H1 (cell line): Measurements from ENCODE around the gene TGFB1. TPM values are rescaled to one million over a fixed set of nuclear protein-coding genes. Genes with fewer than 3 reads are reported as not detected.

Source experiments
- CTCF ChIA-PET: fragments of 300-600 bp; sonication (Branson Sonifier 250); formaldehyde crosslinking; loops from one replicate; lab custom pipeline; 2021; ENCODE audit not compliant: partially characterized antibody; lab: Charles Lee
- POLR2A ChIA-PET: fragments of 300-600 bp; sonication (Branson Sonifier 250); formaldehyde crosslinking; loops from one replicate; lab custom pipeline; 2021; ENCODE audit warnings: inconsistent platforms; ENCODE audit not compliant: partially characterized antibody; lab: Charles Lee
- DNase-seq, 2 experiments: peaks; one replicate each; pipeline versions ENCODE4 v3.0.0 to v3.0.0-alpha.2; 2010 to 2022; ENCODE audit warnings: low spot score in 2 of 2, low read depth in 1 of 2, mixed read lengths in 1 of 2
- FAIRE-seq: peaks from 2 replicates; lab custom pipeline; 2011; peaks lifted over from hg19 to GRCh38; lab: Jason Lieb, UNC
- H2AFZ ChIP-seq: 2 replicates; pipeline ENCODE4 v1.8.1; 2012; ENCODE audit warnings: low read length, inconsistent platforms
- H2AK5ac ChIP-seq: 2 replicates; pipeline ENCODE4 v1.6.1; 2013; ENCODE audit warnings: low read depth, low read length
- H2BK120ac ChIP-seq: replicated peaks from 2 replicates; pipeline ENCODE3; 2013; ENCODE audit warnings: low read depth, low read length, inconsistent platforms
- H2BK12ac ChIP-seq: 2 replicates; pipeline ENCODE4 v1.6.1; 2013; ENCODE audit warnings: low read depth, low read length
- H2BK15ac ChIP-seq: 2 replicates; pipeline ENCODE4 v1.6.1; 2013; ENCODE audit warnings: low read length
- H2BK20ac ChIP-seq: 2 replicates; pipeline ENCODE4 v1.6.1; 2013; ENCODE audit warnings: low read length
- H2BK5ac ChIP-seq: 2 replicates; pipeline ENCODE4 v1.6.1; 2013; ENCODE audit warnings: low read depth, low read length
- H3K14ac ChIP-seq: 2 replicates; pipeline ENCODE4 v1.6.1; 2013; ENCODE audit warnings: inconsistent platforms; ENCODE audit not compliant: insufficient read length
- H3K18ac ChIP-seq: 2 replicates; pipeline ENCODE4 v1.6.1; 2013; ENCODE audit warnings: low read length; ENCODE audit errors: extremely low read depth
- H3K23ac ChIP-seq: 2 replicates; pipeline ENCODE4 v1.6.1; 2013; ENCODE audit warnings: inconsistent platforms; ENCODE audit not compliant: insufficient read length
- H3K23me2 ChIP-seq: 2 replicates; pipeline ENCODE4 v1.6.1; 2013; ENCODE audit warnings: low read depth, low read length
- H3K27ac ChIP-seq: 2 replicates; pipeline ENCODE4 v1.6.1; 2011; ENCODE audit warnings: low read depth, low read length, inconsistent platforms
- H3K27me3 ChIP-seq, 4 experiments: replicated peaks in 1 of 4; 1 replicate in 1 of 4; 2 replicates in 3 of 4; pipeline versions ENCODE4 v1.6.1 to v1.8.1; 2011 to 2013; ENCODE audit warnings: low read length in 3 of 4, mild to moderate bottlenecking in 3 of 4, inconsistent platforms in 2 of 4, mixed read lengths in 2 of 4, moderate library complexity in 1 of 4; ENCODE audit not compliant: control insufficient read depth in 3 of 4, insufficient read depth in 3 of 4; ENCODE audit errors: extremely low read depth in 1 of 4
- H3K36me3 ChIP-seq, 4 experiments: 2 replicates each; pipeline versions ENCODE4 v1.6.1 to v1.8.1; 2011 to 2013; ENCODE audit warnings: mild to moderate bottlenecking in 4 of 4, low read length in 3 of 4, moderate library complexity in 2 of 4, control low read depth in 1 of 4, inconsistent platforms in 1 of 4; ENCODE audit not compliant: insufficient read depth in 4 of 4, control insufficient read depth in 2 of 4
- H3K4ac ChIP-seq: replicated peaks from 2 replicates; pipeline ENCODE3; 2013; ENCODE audit warnings: low read length, low read depth, mixed read lengths, inconsistent platforms; ENCODE audit not compliant: insufficient read length
- H3K4me1 ChIP-seq, 4 experiments: replicated peaks in 1 of 4; 1 replicate in 1 of 4; 2 replicates in 3 of 4; pipeline versions ENCODE4 v1.6.1 to v1.8.1; 2011 to 2013; ENCODE audit warnings: low read length in 3 of 4, inconsistent platforms in 2 of 4, mixed read lengths in 1 of 4; ENCODE audit not compliant: insufficient read depth in 4 of 4, control insufficient read depth in 3 of 4
- H3K4me2 ChIP-seq, 2 experiments: 2 replicates each; pipeline versions ENCODE4 v1.6.1 to v1.8.1; 2011 to 2013; ENCODE audit warnings: low read depth in 2 of 2, low read length in 2 of 2, control low read depth in 1 of 2, inconsistent platforms in 1 of 2, mild to moderate bottlenecking in 1 of 2; ENCODE audit not compliant: insufficient read depth in 1 of 2
- H3K4me3 ChIP-seq, 4 experiments: fragments of 200-600, 300-600 bp in 1 of 4; sonication (generic), shearing (Covaris generic), sonication (Bioruptor Twin) in 1 of 4; 2 replicates each; pipeline versions ENCODE4 v1.5.1 to v1.8.1; 2011 to 2016; ENCODE audit warnings: low read length in 4 of 4, low read depth in 3 of 4, control low read depth in 2 of 4, inconsistent platforms in 2 of 4, mild to moderate bottlenecking in 2 of 4, mixed read lengths in 1 of 4, moderate library complexity in 1 of 4; ENCODE audit not compliant: insufficient read depth in 2 of 4; ENCODE audit errors: extremely low read depth in 1 of 4
- H3K56ac ChIP-seq: replicated peaks from 2 replicates; pipeline ENCODE3; 2013; ENCODE audit warnings: low read depth, mild to moderate bottlenecking, mixed read lengths, low read length, inconsistent platforms; ENCODE audit not compliant: insufficient read length
- H3K79me1 ChIP-seq: 2 replicates; pipeline ENCODE4 v1.6.1; 2013; ENCODE audit warnings: low read depth, low read length, control low read depth
- H3K79me2 ChIP-seq, 2 experiments: 2 replicates each; pipeline versions ENCODE4 v1.6.1 to v1.8.1; 2012 to 2013; ENCODE audit warnings: low read length in 2 of 2, mild to moderate bottlenecking in 2 of 2, inconsistent platforms in 1 of 2; ENCODE audit not compliant: insufficient read depth in 2 of 2, control insufficient read depth in 1 of 2
- H3K9ac ChIP-seq, 4 experiments: replicated peaks in 1 of 4; 1 replicate in 1 of 4; 2 replicates in 3 of 4; pipeline versions ENCODE4 v1.6.1 to v1.8.1; 2011 to 2013; ENCODE audit warnings: low read depth in 3 of 4, low read length in 3 of 4, control low read depth in 2 of 4, mild to moderate bottlenecking in 2 of 4, moderate library complexity in 2 of 4, inconsistent platforms in 1 of 4; ENCODE audit errors: extremely low read depth in 1 of 4
- H3K9me3 ChIP-seq, 2 experiments: 2 replicates each; pipeline versions ENCODE4 v1.6.1 to v1.8.1; 2012 to 2013; ENCODE audit warnings: mild to moderate bottlenecking in 2 of 2, moderate library complexity in 2 of 2, control low read depth in 1 of 2, inconsistent platforms in 1 of 2, low read depth in 1 of 2, low read length in 1 of 2, mixed read lengths in 1 of 2; ENCODE audit not compliant: insufficient read depth in 2 of 2
- H4K20me1 ChIP-seq, 2 experiments: replicated peaks in 1 of 2; 2 replicates each; pipeline versions ENCODE3 to v1.8.1; 2011 to 2013; ENCODE audit warnings: inconsistent platforms in 2 of 2, low read length in 2 of 2, mild to moderate bottlenecking in 1 of 2; ENCODE audit not compliant: insufficient read depth in 2 of 2, control insufficient read depth in 1 of 2
- H4K5ac ChIP-seq: 2 replicates; pipeline ENCODE4 v1.6.1; 2013; ENCODE audit warnings: low read length, low read depth, mixed read lengths, inconsistent platforms; ENCODE audit not compliant: insufficient read length
- H4K8ac ChIP-seq: 2 replicates; pipeline ENCODE4 v1.8.0; 2013; ENCODE audit warnings: mild to moderate bottlenecking, moderate library complexity, low read length, inconsistent platforms; ENCODE audit not compliant: insufficient read depth; ENCODE audit errors: extremely low read depth
- H4K91ac ChIP-seq: replicated peaks from 2 replicates; pipeline ENCODE3; 2013; ENCODE audit warnings: low read length, mixed read lengths, inconsistent platforms; ENCODE audit not compliant: insufficient read length
- ATF3 ChIP-seq: IDR thresholded peaks from 2 replicates; pipeline ENCODE4 v1.6.1; 2011; ENCODE audit warnings: low read depth, mild to moderate bottlenecking, low read length; ENCODE audit not compliant: insufficient read depth
- BRCA1 ChIP-seq: IDR thresholded peaks from 2 replicates; pipeline ENCODE4 v1.6.1; 2012; ENCODE audit warnings: low read depth, low read length, improper control_type of control experiment
- CBX5 ChIP-seq: fragments of 300-800, 300-1000 bp; sonication (generic); IDR thresholded peaks from 2 replicates; pipeline ENCODE4 v1.7.1; 2016; ENCODE audit warnings: antibody characterized with exemption, low read length, low read depth
- CTCF ChIP-seq, 3 experiments: IDR thresholded peaks; 1 replicate in 2 of 3; 2 replicates in 1 of 3; pipeline versions ENCODE4 v1.5.1 to v1.6.1; 2011; ENCODE audit warnings: low read length in 3 of 3, mild to moderate bottlenecking in 3 of 3, inconsistent platforms in 2 of 3, low read depth in 1 of 3, moderate library complexity in 1 of 3; ENCODE audit not compliant: insufficient read depth in 1 of 3; ENCODE audit errors: control extremely low read depth in 1 of 3
- NANOG ChIP-seq: IDR thresholded peaks from 2 replicates; pipeline ENCODE4 v1.6.1; 2011; ENCODE audit warnings: low read length, low read depth, mild to moderate bottlenecking, inconsistent platforms; ENCODE audit not compliant: insufficient read depth, poor library complexity, severe bottlenecking
- WGBS, 2 experiments: shearing (Covaris generic) in 1 of 2; methylation state at CpG; one replicate each; pipeline versions ENCODE4 v1.1.6 to v1.1.7; 2013 to 2015; ENCODE audit warnings: low lambda C conversion rate in 2 of 2, mixed read lengths in 2 of 2, inconsistent platforms in 1 of 2, low coverage in 1 of 2, missing lambda C conversion rate in 1 of 2; ENCODE audit not compliant: insufficient replicate concordance in 2 of 2, insufficient coverage in 1 of 2, insufficient read length in 1 of 2; ENCODE audit errors: extremely low coverage in 1 of 2, missing lambda C conversion rate in 1 of 2; 5-methylcytosine and 5-hydroxymethylcytosine counted together
- polyA plus RNA-seq, 7 experiments: library from polyadenylated mRNA; depleted of rRNA in 3 of 7; stranded (reverse) in 5 of 7; unstranded in 2 of 7; fragments of >200 nt in 5 of 7; fragments of 200-250 nt in 2 of 7; gene quantifications; 1 replicate in 5 of 7; 2 replicates in 1 of 7; 4 replicates in 1 of 7; pipeline versions ENCODE4 v1.2.1 to v1.2.3, GENCODE V29; 2011 to 2013; ENCODE audit warnings: missing spikeins in 2 of 7, mixed read lengths in 2 of 7
- total RNA-seq: library from RNA; stranded (reverse); fragmentation: NEBNext Ultra II Directional; extraction: Animal tissue kit (Norgen Biotek cat#: 25700); gene quantifications from 2 replicates; pipeline ENCODE4 v1.2.1, GENCODE V29; 2021

TGFB1 gene
- total and polyA plus RNA-seq, 2 of the 8 experiments (the other 6 are each of a cell fraction or from before 2014, with no cell fraction given): 1.7 to 10.6 TPM

GRCh38 chr19:41299755-41300089, 54.0 kb downstream of the TGFB1 start:
- no peak overlapping the region for H3K4me2 ChIP-seq
- DNase-seq: no peak

More at GRCh38 chr19:41299755-41300089, 54.0 kb downstream of the TGFB1 start:
- no peak overlapping the region for H2AK5ac ChIP-seq
- H3K14ac ChIP-seq: no peak overlapping the region
- no peak overlapping the region for H4K8ac ChIP-seq
- no peak overlapping the region for H3K56ac ChIP-seq
- peaks cover 69 to 98% (median 95%) of the 10 kb centered on the region in 4 experiments for H3K36me3 ChIP-seq
- no peak overlapping the region for H3K23ac ChIP-seq
- H3K4me1 ChIP-seq: no peaks in the 10 kb centered on the region
- H2BK12ac ChIP-seq: no peak overlapping the region
- no peak overlapping the region for H3K4me3 ChIP-seq
- ChIA-PET POLR2A (interaction anchor here (0.7 to 38.6 kb wide), 3 partner anchors 4 to 112 kb away, joined by 3 to 579 read pairs (median 579); partner anchors contain the start of genes CCDC97 and HNRNPUL1), CTCF (interaction anchor here (7.8 kb wide), 1 partner anchor 6 kb away, joined by 63 read pairs; no protein-coding TSS in a partner anchor)
- H4K5ac ChIP-seq: no peak overlapping the region
- no peak overlapping the region for H2BK15ac ChIP-seq
- no peak for FAIRE-seq
- no peaks in the 10 kb centered on the region for H3K9me3 ChIP-seq
- H4K20me1 ChIP-seq: peaks cover 15 to 29% of the 10 kb centered on the region in 2 experiments
- H3K27ac ChIP-seq: no peak overlapping the region
- no peak overlapping the region for H2BK120ac ChIP-seq
- H3K4ac ChIP-seq: no peak overlapping the region
- WGBS, 2 experiments: 90% methylated on average over 4 of the region's 4 CpGs; no CpG with 5 or more reads in 1 of the 2 experiments
- H3K23me2 ChIP-seq: no peaks in the 10 kb centered on the region
- H2BK5ac ChIP-seq: no peak overlapping the region
- H2AFZ ChIP-seq: no peak overlapping the region
- no peak overlapping the region for H3K9ac ChIP-seq
- peaks cover 2% of the 10 kb centered on the region; the same call in 1 of the 2 replicates for H3K79me1 ChIP-seq
- H4K91ac ChIP-seq: no peak overlapping the region
- H3K79me2 ChIP-seq: no peaks in the 10 kb centered on the region
- TF ChIP-seq BRCA1: no peak
- TF ChIP-seq CTCF (IDR thresholded peaks at IDR 0.05; ENCODE audit: control extremely low read depth in 1 of 3, insufficient read depth in 1 of 3, low read depth in 1 of 3, low read length in 3 of 3): no peak
- TF ChIP-seq ATF3: no peak
- TF ChIP-seq CBX5: no peak
- TF ChIP-seq NANOG: no peak
- H2BK20ac ChIP-seq: no peak overlapping the region
- no peak overlapping the region for H3K18ac ChIP-seq
- no peaks in the 10 kb centered on the region for H3K27me3 ChIP-seq
